NCI-H1417 (cell line): ENCODE measurements around the gene CREB5.

Experiments used
- DNase-seq, 3 experiments: peaks; one replicate each; lab custom pipeline; 2025; lab: John Stamatoyannopoulos, UW

The CREB5 gene

DNA sequence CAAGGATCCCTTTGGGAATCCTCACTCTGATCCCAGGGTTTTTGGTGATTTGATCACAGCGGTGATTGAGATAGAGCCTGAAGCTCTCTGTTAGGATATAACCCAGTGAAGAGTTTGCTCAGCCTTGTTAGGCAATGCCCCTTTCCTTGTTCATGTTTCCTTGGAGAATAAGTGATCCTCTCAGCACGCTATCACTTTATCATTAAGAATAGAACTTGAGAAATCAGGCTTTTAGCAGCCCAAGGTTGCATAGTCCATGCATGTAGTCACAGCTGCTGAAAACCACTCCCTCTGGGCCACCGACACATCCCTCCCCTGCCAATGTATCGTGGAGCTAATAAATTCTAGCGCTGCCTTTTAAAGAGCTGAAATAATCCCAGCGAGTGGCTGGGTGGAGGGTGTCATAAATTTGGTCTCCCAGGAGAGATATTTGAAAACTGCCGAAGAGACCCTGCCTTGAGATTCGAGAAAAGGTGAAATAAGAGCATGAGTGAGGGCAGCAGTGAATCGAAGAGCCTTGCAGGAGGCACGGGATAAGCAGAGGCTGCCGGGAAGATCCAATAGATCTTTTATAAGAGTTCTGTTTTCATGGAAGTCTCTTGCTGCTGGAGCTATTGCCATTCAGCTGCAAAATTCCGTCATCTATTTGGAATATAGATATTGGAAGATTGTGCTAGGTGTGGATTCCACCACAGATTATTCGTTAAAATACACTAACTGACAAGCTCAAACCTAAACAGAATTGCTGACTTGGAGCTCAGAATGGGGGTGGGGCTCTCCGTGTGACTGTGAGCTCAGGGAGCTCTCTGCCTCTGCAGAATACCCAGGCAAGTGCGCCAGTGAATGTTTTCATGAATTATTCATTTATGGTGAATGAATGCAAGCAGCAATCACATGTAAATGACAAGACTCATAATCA, 296.0 kb downstream of the CREB5 start:
- peak in 1 of 3 experiments; percentile 28 for DNase-seq

DNA sequence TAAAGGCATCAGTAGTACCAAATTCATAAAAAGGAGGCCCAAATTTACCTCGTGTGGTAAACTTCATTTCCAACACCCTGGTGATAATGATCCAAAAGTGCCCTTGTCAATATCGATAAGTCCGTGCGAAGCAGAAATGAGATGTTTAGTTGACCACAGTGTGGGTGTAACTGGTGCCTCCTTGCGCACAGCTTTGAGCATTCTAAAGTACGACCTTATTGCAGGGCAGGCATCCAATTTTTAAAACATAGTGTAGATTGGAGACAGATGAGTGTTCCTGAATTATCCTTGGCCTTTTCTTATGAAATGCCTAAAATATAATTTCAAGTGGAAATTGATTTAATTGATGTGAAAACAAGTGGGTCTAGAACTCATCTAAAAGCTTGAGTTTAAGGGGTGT, 297.4 kb downstream of the CREB5 start:
- DNase-seq, result no peak

DNA sequence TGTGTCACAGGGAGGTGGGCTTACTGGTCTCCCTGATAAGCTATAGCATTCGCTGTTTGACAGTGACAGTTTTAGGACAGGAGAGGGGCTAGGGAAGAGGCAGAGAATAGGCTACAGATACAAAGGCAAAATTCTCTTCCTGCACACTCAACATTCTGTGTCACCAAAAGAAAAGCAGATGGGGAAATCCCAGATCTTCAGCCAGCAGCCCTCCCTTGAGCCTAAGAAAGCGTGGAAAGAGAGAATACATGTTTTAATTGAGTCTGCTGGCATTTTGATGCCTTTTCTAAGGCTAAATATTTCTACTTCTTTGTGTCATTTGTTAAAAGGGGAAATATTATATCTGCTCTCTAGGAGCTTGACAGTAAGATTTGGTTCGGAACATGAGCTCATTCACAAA, 298.8 kb downstream of the CREB5 start:
- DNase-seq, result no peak

GRCh38 chr7:28714459-28715120, 302.3 kb downstream of the CREB5 start:
- no peak for DNase-seq

- no peak for DNase-seq
Observed at GRCh38 chr7:28717445-28718054, 305.2 kb downstream of the CREB5 start.

- DNase-seq, result no peak
Observed at GRCh38 chr7:28718055-28718481, 305.8 kb downstream of the CREB5 start.

GRCh38 chr7:28718545-28718944, 306.2 kb downstream of the CREB5 start:
- DNase-seq, result no peak

DNA sequence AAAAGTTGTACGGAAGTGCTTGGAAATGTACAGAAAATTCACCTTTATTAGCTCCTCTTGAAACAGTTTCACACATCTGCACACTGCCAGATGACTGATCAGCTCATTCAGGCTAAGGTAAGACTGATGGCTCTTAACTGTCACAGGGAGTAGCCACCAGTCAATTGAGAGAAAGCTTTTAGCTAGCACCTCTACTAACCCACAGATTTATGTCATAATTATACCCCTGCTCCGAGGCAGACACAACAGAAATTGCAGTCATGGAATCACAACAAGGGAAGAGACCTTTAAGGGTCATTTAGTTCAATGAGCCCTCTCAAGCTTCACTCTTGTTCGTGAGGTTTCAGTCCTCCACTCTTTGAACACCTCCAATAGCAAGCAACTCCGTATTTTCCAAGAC, 310.4 kb downstream of the CREB5 start:
- DNase-seq, result peak; percentile 84 to 98 (median 90)

- peak in 2 of 3 experiments; percentile 23 to 71 for DNase-seq
Observed at GRCh38 chr7:28723336-28723735, 311.0 kb downstream of the CREB5 start.

DNA sequence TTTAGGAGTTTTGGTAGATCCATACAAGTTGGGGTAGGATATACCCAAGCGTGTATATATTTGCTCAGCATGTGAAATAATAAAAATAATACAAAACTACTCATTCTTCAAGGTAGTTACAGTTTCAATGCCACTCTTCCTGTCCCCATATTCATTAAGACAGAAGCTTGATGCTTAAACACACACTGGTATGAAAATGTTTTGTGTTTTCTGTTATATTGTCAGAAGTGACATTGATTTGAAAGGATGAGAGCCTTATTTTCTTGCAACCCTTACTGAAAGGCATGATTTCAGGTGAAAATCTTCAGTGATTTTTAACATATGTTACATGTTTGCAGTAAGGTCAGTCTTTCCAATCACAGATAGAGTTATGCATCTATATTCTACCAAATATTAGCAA, 312.2 kb downstream of the CREB5 start:
- DNase-seq, result no peak

- peak in 1 of 3 experiments; percentile 17 for DNase-seq
Observed at GRCh38 chr7:28725045-28725642, 312.8 kb downstream of the CREB5 start.

- no peak for DNase-seq
Observed at GRCh38 chr7:28725911-28726310, 313.6 kb downstream of the CREB5 start.

GRCh38 chr7:28726555-28726954, 314.2 kb downstream of the CREB5 start:
- DNase-seq, result peak in 2 of 3 experiments; percentile 9 to 27

- peak in 2 of 3 experiments; percentile 87 to 97 for DNase-seq
Observed at GRCh38 chr7:28729281-28729680, 317.0 kb downstream of the CREB5 start.

DNA sequence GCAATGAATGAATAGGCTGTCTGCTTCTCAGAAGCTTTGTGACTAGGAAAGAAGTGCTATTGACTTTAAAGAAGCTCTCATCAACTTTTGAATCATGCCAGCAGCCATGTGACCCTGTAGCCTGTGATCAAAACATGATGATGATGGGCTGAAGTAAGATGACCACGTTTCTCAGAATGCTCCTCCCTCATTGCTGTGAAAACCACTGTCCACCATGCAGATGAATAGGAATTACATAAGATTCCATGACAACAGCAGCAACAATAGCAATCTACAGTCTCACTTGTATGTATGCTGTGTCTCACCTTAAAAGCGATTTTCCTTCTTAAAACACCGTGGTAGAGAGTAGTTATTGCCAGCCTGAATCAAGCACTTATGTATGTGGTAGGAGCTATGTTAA, 317.4 kb downstream of the CREB5 start:
- DNase-seq, result no peak

- DNase-seq, result no peak
Observed at GRCh38 chr7:28731092-28731658, 318.9 kb downstream of the CREB5 start.

GRCh38 chr7:28732071-28732869, 320.0 kb downstream of the CREB5 start:
- peak in 2 of 3 experiments; percentile 18 to 50 for DNase-seq

GRCh38 chr7:28733035-28733434, 320.7 kb downstream of the CREB5 start:
- DNase-seq, result no peak

DNA sequence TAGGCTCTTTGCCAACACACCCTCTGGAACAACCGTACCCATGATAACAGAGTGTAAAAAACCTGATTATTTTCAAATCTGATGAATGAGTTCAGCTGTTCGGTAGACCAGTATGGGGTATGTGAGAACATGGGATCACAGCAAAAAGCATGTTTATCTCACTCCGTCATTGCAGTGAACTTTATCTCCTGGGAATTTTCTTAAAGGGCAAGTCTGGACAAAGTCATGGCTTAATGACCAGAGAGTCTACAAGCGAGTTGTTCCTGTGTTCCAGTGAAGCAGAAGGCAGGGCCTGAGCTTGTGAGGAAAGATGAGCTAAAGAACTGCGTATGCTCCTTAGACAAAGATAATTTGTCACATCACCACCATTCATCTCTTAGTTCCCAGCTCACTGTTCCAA, 326.1 kb downstream of the CREB5 start:
- no peak for DNase-seq

DNA sequence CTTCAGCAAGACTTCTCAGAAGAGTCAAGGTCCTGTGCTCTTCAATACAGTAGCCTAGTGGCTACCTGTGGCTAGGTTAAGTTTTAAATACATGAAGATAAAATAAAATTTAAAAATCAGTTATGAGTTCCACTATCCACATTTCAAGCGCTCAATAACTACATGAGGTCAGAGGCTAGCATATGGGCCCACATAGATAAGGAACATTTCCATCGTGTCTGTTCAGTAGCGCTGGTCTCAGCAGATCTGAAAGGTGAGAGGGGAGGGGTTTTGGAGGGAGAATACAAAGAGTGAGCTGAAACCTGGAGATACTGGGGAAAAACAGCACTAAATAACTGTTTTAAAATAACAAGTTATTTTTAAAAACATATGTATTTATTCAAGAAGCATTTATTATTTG, 326.8 kb downstream of the CREB5 start:
- no peak for DNase-seq

DNA sequence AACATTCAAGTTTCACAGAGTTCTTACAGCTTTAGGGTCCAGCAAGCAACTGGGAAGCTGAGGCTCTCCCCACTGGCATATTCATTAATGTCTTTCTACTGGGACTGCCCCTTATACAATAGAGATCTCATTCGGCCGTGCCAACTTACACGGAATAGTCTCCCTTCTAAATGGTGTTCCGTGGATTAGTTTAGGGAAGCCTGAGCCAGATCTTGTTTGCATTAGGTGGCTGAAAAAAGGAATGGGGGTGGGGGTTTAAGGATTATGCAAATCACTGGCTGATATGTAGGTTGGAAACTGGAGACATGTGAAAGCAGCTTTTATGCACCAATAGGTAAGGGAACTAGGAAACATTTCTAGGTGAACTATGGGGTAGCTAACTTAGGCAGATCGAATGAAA, 327.5 kb downstream of the CREB5 start:
- DNase-seq, result no peak
